Measurements from ENCODE around the gene STK32C. TPM values are rescaled to one million over a fixed set of nuclear protein-coding genes. Genes with fewer than 3 reads are reported as not detected.

Gene STK32C
- total RNA-seq, 1 experiment from 2014 or later: 16.5 TPM

DNA sequence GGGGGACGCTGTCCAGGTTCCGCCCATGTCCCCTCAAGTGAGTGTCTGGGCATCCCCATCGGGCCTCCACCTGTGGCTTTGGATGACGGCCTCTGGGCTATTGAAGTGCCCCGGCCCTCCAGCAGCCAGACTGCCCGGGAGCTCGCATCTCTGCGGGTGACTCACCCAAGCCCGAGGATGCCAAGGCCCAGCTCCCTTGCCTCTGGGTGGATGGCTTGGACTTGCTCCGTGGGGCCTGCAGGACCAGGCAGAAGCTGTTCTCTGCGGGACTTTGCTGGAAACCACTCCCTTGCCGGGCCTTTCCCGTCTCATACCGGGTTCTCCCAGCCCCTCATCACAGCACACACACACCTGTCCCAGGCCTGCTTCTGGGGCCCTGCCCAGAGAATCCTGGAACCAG, 98.6 kb downstream of the STK32C start:
- TF ChIP-seq EZH2 (IDR thresholded peaks at IDR 0.05; ENCODE audit: borderline replicate concordance, low read depth, low read length, poor library complexity, severe bottlenecking): no peak
- TF ChIP-seq CTCF (conservative IDR thresholded peaks at IDR 0.05; ENCODE audit: low read depth, low read length): no peak
- H3K9me3 ChIP-seq (ENCODE audit: low read depth, low read length, poor library complexity, severe bottlenecking): no peaks in the 10 kb centered on the region
- no peak for DNase-seq (ENCODE audit: low spot score)
- H3K27ac ChIP-seq (ENCODE audit: low read depth, low read length, poor library complexity, severe bottlenecking): no peak overlapping the region
- CTCF ChIA-PET: no interaction called here
- intact Hi-C loops (cut with micrococcal nuclease; ENCODE audit: unreplicated experiment): no loop called here
- POLR2A ChIA-PET (ENCODE audit: low non-redundant PET): no interaction called here
- H3K4me1 ChIP-seq (ENCODE audit: insufficient read depth, low read length, poor library complexity, severe bottlenecking): no peaks in the 10 kb centered on the region
- no peaks in the 10 kb centered on the region for H3K36me3 ChIP-seq (ENCODE audit: insufficient read depth, low read length, poor library complexity, severe bottlenecking)
- no TSS peak for BruUV-seq (replicated peaks)
- no peak overlapping the region for H3K4me3 ChIP-seq (ENCODE audit: low read depth, low read length, poor library complexity, severe bottlenecking)
- no peaks in the 10 kb centered on the region for H3K27me3 ChIP-seq (replicated peaks; ENCODE audit: insufficient read depth, low read depth, low read length, poor library complexity)

DNA sequence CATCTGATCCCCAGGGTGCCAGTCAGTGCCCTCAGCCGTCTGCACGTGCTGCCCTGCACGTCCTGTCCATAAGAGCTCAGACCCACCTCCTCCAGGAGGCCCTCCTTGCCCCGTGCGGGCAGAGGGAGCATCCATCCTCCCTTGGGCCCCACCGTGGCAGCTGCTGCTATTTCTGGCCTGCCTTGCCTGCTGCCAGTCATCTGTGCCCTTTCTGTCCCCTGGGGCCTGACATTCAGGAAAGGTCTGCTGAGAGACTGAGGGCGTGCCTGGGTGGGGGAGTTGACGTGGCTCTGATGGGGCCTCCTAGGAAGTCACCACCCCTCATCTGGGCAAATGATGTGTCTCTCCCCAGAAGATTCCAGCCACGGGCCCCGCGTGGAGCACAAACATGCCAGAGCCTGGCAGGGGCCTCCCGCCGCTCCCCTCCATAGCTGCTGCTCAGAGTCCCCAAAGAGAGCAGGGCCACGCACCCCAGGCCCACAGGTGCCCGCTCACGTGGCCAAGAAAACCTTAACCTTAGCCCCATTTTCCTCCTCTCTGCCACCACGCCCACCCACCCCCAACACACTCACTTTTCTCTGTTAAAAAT, 99.2 kb downstream of the STK32C start:
- DNase-seq (ENCODE audit: low spot score): no peak
- POLR2A ChIA-PET (ENCODE audit: low non-redundant PET): no interaction called here
- no TSS peak for BruUV-seq (replicated peaks)
- no peak overlapping the region for H3K27ac ChIP-seq (ENCODE audit: low read depth, low read length, poor library complexity, severe bottlenecking)
- H3K36me3 ChIP-seq (ENCODE audit: insufficient read depth, low read length, poor library complexity, severe bottlenecking): no peaks in the 10 kb centered on the region
- CTCF ChIA-PET: no interaction called here
- no peaks in the 10 kb centered on the region for H3K4me1 ChIP-seq (ENCODE audit: insufficient read depth, low read length, poor library complexity, severe bottlenecking)
- intact Hi-C loops (cut with micrococcal nuclease; ENCODE audit: unreplicated experiment): no loop called here
- no peaks in the 10 kb centered on the region for H3K9me3 ChIP-seq (ENCODE audit: low read depth, low read length, poor library complexity, severe bottlenecking)
- H3K4me3 ChIP-seq (ENCODE audit: low read depth, low read length, poor library complexity, severe bottlenecking): no peak overlapping the region
- no peak for TF ChIP-seq EZH2 (IDR thresholded peaks at IDR 0.05; ENCODE audit: borderline replicate concordance, low read depth, low read length, poor library complexity, severe bottlenecking)
- TF ChIP-seq CTCF (conservative IDR thresholded peaks at IDR 0.05; ENCODE audit: low read depth, low read length): no peak
- H3K27me3 ChIP-seq (replicated peaks; ENCODE audit: insufficient read depth, low read depth, low read length, poor library complexity): no peaks in the 10 kb centered on the region

DNA sequence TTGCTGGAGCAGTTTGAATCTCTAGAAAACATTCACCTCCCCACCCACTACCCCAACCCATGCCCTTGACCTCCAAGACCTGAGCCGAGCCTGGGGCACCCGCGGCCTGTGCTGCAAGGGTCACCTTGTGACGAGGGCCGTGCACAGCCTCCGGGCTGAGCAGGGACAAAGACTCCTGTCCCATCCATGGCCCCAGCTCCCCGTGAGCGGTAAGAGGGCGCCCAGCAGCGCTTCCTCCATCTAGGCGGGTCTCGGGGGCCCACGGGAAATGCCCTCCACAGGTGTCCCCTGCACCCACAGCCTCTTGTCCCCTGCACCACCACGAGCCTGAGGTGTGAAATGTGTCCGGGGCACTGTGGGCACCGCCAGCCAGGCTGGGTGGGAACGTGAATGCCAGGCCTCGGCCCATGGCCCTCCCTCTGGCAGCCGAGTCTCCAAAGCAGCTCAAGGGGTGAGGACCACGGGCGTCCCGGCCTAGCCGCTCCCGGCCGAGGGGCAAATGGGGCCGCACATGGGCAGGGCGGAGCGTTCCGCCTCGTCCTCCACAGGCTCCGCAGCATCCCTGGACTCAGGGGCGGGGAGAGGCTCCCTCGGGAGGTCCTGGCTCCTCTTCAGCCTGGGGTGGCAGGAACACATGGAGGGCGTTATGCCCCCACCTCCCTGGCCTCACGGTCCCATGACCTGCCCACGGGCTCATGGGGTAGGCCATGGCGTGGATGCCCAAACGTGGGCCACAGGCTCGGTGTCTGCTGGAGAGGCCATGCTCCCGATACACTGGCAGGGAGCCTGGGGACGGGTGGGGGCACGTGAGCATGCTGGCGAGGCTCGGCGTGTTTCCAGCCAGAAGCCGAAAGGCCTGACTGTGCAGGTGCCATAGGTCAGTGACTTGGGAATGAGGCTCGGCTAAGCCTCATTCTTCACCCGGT, 100.0 kb downstream of the STK32C start:
- no TSS peak for BruUV-seq (replicated peaks)
- TF ChIP-seq CTCF (conservative IDR thresholded peaks at IDR 0.05; ENCODE audit: low read depth, low read length) (no peak), EZH2 (IDR thresholded peaks at IDR 0.05; ENCODE audit: borderline replicate concordance, low read depth, low read length, poor library complexity, severe bottlenecking) (no peak)
- no peak overlapping the region for H3K4me3 ChIP-seq (ENCODE audit: low read depth, low read length, poor library complexity, severe bottlenecking)
- ChIA-PET POLR2A (ENCODE audit: low non-redundant PET) (no interaction called here), CTCF (no interaction called here)
- H3K27ac ChIP-seq (ENCODE audit: low read depth, low read length, poor library complexity, severe bottlenecking): no peak overlapping the region
- no peaks in the 10 kb centered on the region for H3K27me3 ChIP-seq (replicated peaks; ENCODE audit: insufficient read depth, low read depth, low read length, poor library complexity)
- no peak for DNase-seq (ENCODE audit: low spot score)
- H3K36me3 ChIP-seq (ENCODE audit: insufficient read depth, low read length, poor library complexity, severe bottlenecking): no peaks in the 10 kb centered on the region
- H3K9me3 ChIP-seq (ENCODE audit: low read depth, low read length, poor library complexity, severe bottlenecking): no peaks in the 10 kb centered on the region
- intact Hi-C loops (cut with micrococcal nuclease; ENCODE audit: unreplicated experiment): no loop called here
- H3K4me1 ChIP-seq (ENCODE audit: insufficient read depth, low read length, poor library complexity, severe bottlenecking): no peaks in the 10 kb centered on the region

Measured in A673 (cell line).